ENCODE data around the gene CBFA2T2. TPM values are rescaled to one million over a fixed set of nuclear protein-coding genes. Genes with fewer than 3 reads are reported as not detected.

Gene CBFA2T2
- total and polyA plus RNA-seq, 2 of the 4 experiments (the other 2 are of a cell fraction) = 3.8 to 6.2 TPM

DNA sequence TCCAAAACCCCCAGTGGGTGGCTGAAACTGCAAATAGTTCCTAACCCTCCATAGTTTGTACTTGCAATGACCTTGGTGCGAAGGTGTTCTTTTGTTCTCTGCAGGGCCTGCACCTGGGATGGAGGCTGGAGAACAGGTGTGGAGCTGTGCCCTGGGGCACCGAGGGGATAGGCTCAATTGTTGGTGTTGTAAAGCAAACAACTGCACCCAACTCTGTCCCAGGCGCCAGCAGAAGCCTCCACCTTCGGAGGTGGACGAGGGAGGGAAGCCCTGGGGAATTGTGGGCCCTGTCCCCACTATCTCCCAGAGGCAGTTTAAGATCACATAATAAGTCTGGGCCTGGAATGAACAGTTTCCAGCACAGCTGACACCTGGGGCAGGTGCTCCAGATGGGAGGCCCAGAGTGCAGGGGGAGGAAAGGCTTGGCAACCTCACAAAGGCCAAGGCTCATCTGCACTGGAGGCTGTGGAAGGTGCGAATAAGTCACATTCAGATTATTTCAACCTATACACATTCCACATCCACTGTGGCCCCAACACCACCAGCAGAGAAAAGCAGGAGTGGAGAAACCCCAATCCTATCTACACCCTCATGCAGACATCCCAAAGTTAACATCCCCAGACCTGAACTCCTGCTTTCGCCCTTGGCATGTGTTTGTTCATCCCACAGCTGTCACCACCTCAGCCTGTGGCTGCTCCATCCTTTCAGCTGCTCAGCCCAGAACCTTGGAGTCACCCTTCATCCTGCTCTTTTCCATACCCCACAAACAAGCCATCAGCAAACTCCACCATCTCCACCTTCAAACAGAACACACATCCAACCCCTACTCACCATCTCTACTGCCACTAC lies 12.3 kb upstream of the CBFA2T2 start:
- Histone ChIP-seq H3K9ac (ENCODE audit: low read depth, low read length) (no peak overlapping the region), H2BK20ac (ENCODE audit: low read depth, low read length) (no peak overlapping the region), H3K9me3 (ENCODE audit: control insufficient read depth, insufficient read depth, low read length) (no peaks in the 10 kb centered on the region), H4K20me1 (ENCODE audit: insufficient read depth, low read length) (no peaks in the 10 kb centered on the region), H2AFZ (replicated peaks; ENCODE audit: low read length, poor library complexity) (no peak overlapping the region), H2BK120ac (ENCODE audit: low read depth, low read length) (no peak overlapping the region), H3K18ac (ENCODE audit: low read depth, low read length) (no peak overlapping the region), H3K14ac (replicated peaks; ENCODE audit: low read depth, low read length) (no peak overlapping the region), H3K4me2 (ENCODE audit: low read depth, low read length) (no peak overlapping the region), H2AK5ac (ENCODE audit: low read depth, low read length) (no peak overlapping the region), H3K4me1 (ENCODE audit: control insufficient read depth, insufficient read depth, low read length) (no peaks in the 10 kb centered on the region), H3K4me3 (ENCODE audit: insufficient read depth, low read depth, low read length) (no peak overlapping the region), H4K91ac (ENCODE audit: insufficient read depth, low read depth, low read length) (no peak overlapping the region), H2BK15ac (ENCODE audit: low read depth, low read length) (no peak overlapping the region), H2BK5ac (ENCODE audit: low read depth, low read length, poor library complexity, severe bottlenecking) (no peak overlapping the region), H2AK9ac (replicated peaks; ENCODE audit: low read depth, low read length, poor library complexity) (peak overlapping the region; percentile 24), H4K8ac (ENCODE audit: low read depth in 2 of 2, low read length in 2 of 2) (no peak overlapping the region), H3K79me1 (ENCODE audit: low read depth in 1 of 2, low read length in 2 of 2) (no peaks in the 10 kb centered on the region), H3K56ac (ENCODE audit: extremely low read depth, insufficient read depth, low read length) (no peak overlapping the region), H3K36me3 (ENCODE audit: control insufficient read depth, insufficient read depth, low read length) (no peaks in the 10 kb centered on the region), H4K5ac (ENCODE audit: low read depth, low read length) (no peak overlapping the region), H3K27me3 (ENCODE audit: control insufficient read depth, insufficient read depth, low read length) (peaks cover 30% of the 10 kb centered on the region), H3K23ac (ENCODE audit: low read depth, low read length) (no peak overlapping the region), H3K4ac (ENCODE audit: low read depth, low read length) (no peak overlapping the region), H3K27ac (ENCODE audit: insufficient read depth, low read length) (no peak overlapping the region), H3K9me1 (ENCODE audit: insufficient read depth, low read length) (no peaks in the 10 kb centered on the region)
- no peak for ATAC-seq (ENCODE audit: low read depth)
- in situ Hi-C loops (cut with MboI; ENCODE audit: low sequenced_read_pairs) = no loop called here
- ChIA-PET POLR2A (ENCODE audit: unreplicated experiment) (no interaction called here), CTCF (no interaction called here)
- BruUV-seq (replicated peaks) = no TSS peak
- no peak for TF ChIP-seq RFX5 (IDR thresholded peaks at IDR 0.05; ENCODE audit: low read depth, low read length)
- no peak for TF ChIP-seq SMC3 (IDR thresholded peaks at IDR 0.05; ENCODE audit: low read depth, low read length)
- TF ChIP-seq NFE2L2 (IDR thresholded peaks at IDR 0.05; ENCODE audit: low read depth, low read length) = no peak
- TF ChIP-seq, protein P1, sequence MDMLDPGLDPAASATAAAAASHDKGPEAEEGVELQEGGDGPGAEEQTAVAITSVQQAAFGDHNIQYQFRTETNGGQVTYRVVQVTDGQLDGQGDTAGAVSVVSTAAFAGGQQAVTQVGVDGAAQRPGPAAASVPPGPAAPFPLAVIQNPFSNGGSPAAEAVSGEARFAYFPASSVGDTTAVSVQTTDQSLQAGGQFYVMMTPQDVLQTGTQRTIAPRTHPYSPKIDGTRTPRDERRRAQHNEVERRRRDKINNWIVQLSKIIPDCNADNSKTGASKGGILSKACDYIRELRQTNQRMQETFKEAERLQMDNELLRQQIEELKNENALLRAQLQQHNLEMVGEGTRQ (IDR thresholded peaks at IDR 0.05; ENCODE audit: low read depth, low read length) = no peak
- no peak for TF ChIP-seq POLR2A (IDR thresholded peaks at IDR 0.05; ENCODE audit: low read depth, low read length)
- no peak for TF ChIP-seq MXI1 (IDR thresholded peaks at IDR 0.05; ENCODE audit: borderline replicate concordance, low read depth, low read length)
- no peak for TF ChIP-seq MAFK (IDR thresholded peaks at IDR 0.05; ENCODE audit: low read depth, low read length)
- TF ChIP-seq BHLHE40 (IDR thresholded peaks at IDR 0.05; ENCODE audit: low read depth, low read length) = no peak
- no peak for TF ChIP-seq RCOR1 (IDR thresholded peaks at IDR 0.05; ENCODE audit: insufficient replicate concordance, low read length)
- no peak for TF ChIP-seq MAZ (IDR thresholded peaks at IDR 0.05; ENCODE audit: borderline replicate concordance, low read depth, low read length)
- TF ChIP-seq FOS (IDR thresholded peaks at IDR 0.05; ENCODE audit: low read depth, low read length) = no peak
- no peak for TF ChIP-seq CEBPB (IDR thresholded peaks at IDR 0.05; ENCODE audit: low read depth, low read length)
- TF ChIP-seq, protein P2, sequence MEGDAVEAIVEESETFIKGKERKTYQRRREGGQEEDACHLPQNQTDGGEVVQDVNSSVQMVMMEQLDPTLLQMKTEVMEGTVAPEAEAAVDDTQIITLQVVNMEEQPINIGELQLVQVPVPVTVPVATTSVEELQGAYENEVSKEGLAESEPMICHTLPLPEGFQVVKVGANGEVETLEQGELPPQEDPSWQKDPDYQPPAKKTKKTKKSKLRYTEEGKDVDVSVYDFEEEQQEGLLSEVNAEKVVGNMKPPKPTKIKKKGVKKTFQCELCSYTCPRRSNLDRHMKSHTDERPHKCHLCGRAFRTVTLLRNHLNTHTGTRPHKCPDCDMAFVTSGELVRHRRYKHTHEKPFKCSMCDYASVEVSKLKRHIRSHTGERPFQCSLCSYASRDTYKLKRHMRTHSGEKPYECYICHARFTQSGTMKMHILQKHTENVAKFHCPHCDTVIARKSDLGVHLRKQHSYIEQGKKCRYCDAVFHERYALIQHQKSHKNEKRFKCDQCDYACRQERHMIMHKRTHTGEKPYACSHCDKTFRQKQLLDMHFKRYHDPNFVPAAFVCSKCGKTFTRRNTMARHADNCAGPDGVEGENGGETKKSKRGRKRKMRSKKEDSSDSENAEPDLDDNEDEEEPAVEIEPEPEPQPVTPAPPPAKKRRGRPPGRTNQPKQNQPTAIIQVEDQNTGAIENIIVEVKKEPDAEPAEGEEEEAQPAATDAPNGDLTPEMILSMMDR (conservative IDR thresholded peaks at IDR 0.05; ENCODE audit: low read depth, low read length) = no peak
- WGBS, 2 experiments (ENCODE audit: extremely low coverage in 2 of 2, insufficient read length in 1 of 2) = 80% methylated on average over 1 of the region's 7 CpGs; no CpG with 5 or more reads in 1 of the 2 experiments
- DNase-seq = no peak
- dilution Hi-C loops (cut with HindIII; ENCODE audit: low sequenced_read_pairs, unreplicated experiment) = no loop called here
- intact Hi-C loops (cut with micrococcal nuclease) = no loop called here

All from IMR-90 (cell line).